Measurements from ENCODE around the gene HDAC4. TPM values are rescaled to one million over a fixed set of nuclear protein-coding genes. Genes with fewer than 3 reads are reported as not detected.

The HDAC4 gene
- polyA plus RNA-seq, 1 experiment = 4.4 TPM

GRCh38 chr2:239288951-239289511 lies 111.8 kb downstream of the HDAC4 start:
- no peak for TF ChIP-seq CTCF (IDR thresholded peaks at IDR 0.05; ENCODE audit: insufficient read depth, low read depth, low read length)
- ChIA-PET CTCF (interaction anchor here (0.7 kb wide), 1 partner anchor 13 kb away, joined by 4 read pairs; no protein-coding TSS in a partner anchor), POLR2A (no interaction called here)
- Histone ChIP-seq H3K27me3 (ENCODE audit: control insufficient read depth, insufficient read depth, low read length) (no peaks in the 10 kb centered on the region), H3K36me3 (ENCODE audit: control insufficient read depth, insufficient read depth, low read length) (no peaks in the 10 kb centered on the region), H3K4me3 (ENCODE audit: low read depth, low read length) (no peak overlapping the region)
- no peak for DNase-seq (ENCODE audit: low read depth)

GRCh38 chr2:239288237-239288636 lies 112.6 kb downstream of the HDAC4 start:
- DNase-seq (ENCODE audit: low read depth) = no peak
- TF ChIP-seq CTCF (IDR thresholded peaks at IDR 0.05; ENCODE audit: insufficient read depth, low read depth, low read length) = no peak
- H3K36me3 ChIP-seq (ENCODE audit: control insufficient read depth, insufficient read depth, low read length) = no peaks in the 10 kb centered on the region
- POLR2A ChIA-PET = no interaction called here
- H3K4me3 ChIP-seq (ENCODE audit: low read depth, low read length) = no peak overlapping the region
- H3K27me3 ChIP-seq (ENCODE audit: control insufficient read depth, insufficient read depth, low read length) = no peaks in the 10 kb centered on the region
- CTCF ChIA-PET = interaction anchor here (0.6 to 0.7 kb wide), 2 partner anchors 12 to 82 kb away, joined by 4 to 5 read pairs; no protein-coding TSS in a partner anchor

GRCh38 chr2:239287461-239287860 lies 113.4 kb downstream of the HDAC4 start:
- ChIA-PET CTCF (no interaction called here), POLR2A (no interaction called here)
- no peak for DNase-seq (ENCODE audit: low read depth)
- no peak overlapping the region for H3K4me3 ChIP-seq (ENCODE audit: low read depth, low read length)
- TF ChIP-seq CTCF (IDR thresholded peaks at IDR 0.05; ENCODE audit: insufficient read depth, low read depth, low read length) = no peak
- H3K36me3 ChIP-seq (ENCODE audit: control insufficient read depth, insufficient read depth, low read length) = no peaks in the 10 kb centered on the region
- no peaks in the 10 kb centered on the region for H3K27me3 ChIP-seq (ENCODE audit: control insufficient read depth, insufficient read depth, low read length)

- no peaks in the 10 kb centered on the region for H3K27me3 ChIP-seq (ENCODE audit: control insufficient read depth, insufficient read depth, low read length)
- H3K36me3 ChIP-seq (ENCODE audit: control insufficient read depth, insufficient read depth, low read length) = no peaks in the 10 kb centered on the region
- no peak overlapping the region for H3K4me3 ChIP-seq (ENCODE audit: low read depth, low read length)
- DNase-seq (ENCODE audit: low read depth) = no peak
- TF ChIP-seq CTCF (IDR thresholded peaks at IDR 0.05; ENCODE audit: insufficient read depth, low read depth, low read length) = no peak
- POLR2A ChIA-PET = no interaction called here
- CTCF ChIA-PET = no interaction called here
Measured at GRCh38 chr2:239286901-239287300, 113.9 kb downstream of the HDAC4 start.

- TF ChIP-seq CTCF (IDR thresholded peaks at IDR 0.05; ENCODE audit: insufficient read depth, low read depth, low read length) = no peak
- Histone ChIP-seq H3K36me3 (ENCODE audit: control insufficient read depth, insufficient read depth, low read length) (no peaks in the 10 kb centered on the region), H3K4me3 (ENCODE audit: low read depth, low read length) (no peak overlapping the region), H3K27me3 (ENCODE audit: control insufficient read depth, insufficient read depth, low read length) (no peaks in the 10 kb centered on the region)
- POLR2A ChIA-PET = no interaction called here
- no peak for DNase-seq (ENCODE audit: low read depth)
- CTCF ChIA-PET = no interaction called here
Measured at GRCh38 chr2:239285932-239286230, 114.9 kb downstream of the HDAC4 start.
